Mesenchymal stem cell (in vitro differentiated cells and primary cell): Measurements from ENCODE around the gene ZDHHC9. TPM values are rescaled to one million over a fixed set of nuclear protein-coding genes. Genes with fewer than 3 reads are reported as not detected.
A peak's percentile ranks its signal among the peaks of the same experiment; 100 is the strongest.

Experiments
- DNase-seq: peaks from one replicate; pipeline ENCODE4 v3.0.0-alpha.2; 2013
- H2AFZ ChIP-seq: one replicate; pipeline ENCODE4 v1.6.1; 2013; ENCODE audit warnings: low read depth, mild to moderate bottlenecking, control low read depth, inconsistent platforms, low read length, moderate library complexity
- H2AK5ac ChIP-seq: 2 replicates; pipeline ENCODE4 v1.6.1; 2013; ENCODE audit warnings: low read length, moderate library complexity, mild to moderate bottlenecking, inconsistent platforms; ENCODE audit not compliant: severe bottlenecking
- H2BK120ac ChIP-seq: one replicate; pipeline ENCODE4 v1.6.1; 2013; ENCODE audit warnings: low read depth, mild to moderate bottlenecking, inconsistent platforms, low read length, moderate library complexity
- H2BK12ac ChIP-seq, 2 experiments: one replicate each; pipeline ENCODE4 v1.6.1; 2013; ENCODE audit warnings: inconsistent platforms in 2 of 2, low read length in 2 of 2, mild to moderate bottlenecking in 2 of 2, moderate library complexity in 2 of 2, control low read depth in 1 of 2
- H2BK15ac ChIP-seq: one replicate; pipeline ENCODE4 v1.6.1; 2013; ENCODE audit warnings: mild to moderate bottlenecking, low read depth, inconsistent platforms; ENCODE audit not compliant: poor library complexity, severe bottlenecking
- H2BK5ac ChIP-seq: 2 replicates; pipeline ENCODE4 v1.6.1; 2013; ENCODE audit warnings: low read depth, mild to moderate bottlenecking, low read length, control low read depth, inconsistent platforms; ENCODE audit not compliant: poor library complexity, severe bottlenecking
- H3K14ac ChIP-seq, 2 experiments: one replicate each; pipeline ENCODE4 v1.6.1; 2013; ENCODE audit warnings: inconsistent platforms in 2 of 2, low read length in 2 of 2, control low read depth in 1 of 2, mild to moderate bottlenecking in 1 of 2, moderate library complexity in 1 of 2
- H3K18ac ChIP-seq, 2 experiments: one replicate each; pipeline ENCODE4 v1.6.1; 2013; ENCODE audit warnings: inconsistent platforms in 2 of 2, low read length in 2 of 2, control low read depth in 1 of 2, low read depth in 1 of 2, mild to moderate bottlenecking in 1 of 2
- H3K23ac ChIP-seq, 2 experiments: one replicate each; pipeline ENCODE4 v1.6.1; 2013; ENCODE audit warnings: inconsistent platforms in 2 of 2, low read length in 2 of 2, mild to moderate bottlenecking in 2 of 2, moderate library complexity in 2 of 2, control low read depth in 1 of 2
- H3K27ac ChIP-seq: 2 replicates; pipeline ENCODE4 v1.5.1; 2013; ENCODE audit warnings: mild to moderate bottlenecking, moderate library complexity, low read length, control low read depth, inconsistent platforms; ENCODE audit not compliant: poor library complexity, severe bottlenecking
- H3K27me3 ChIP-seq, 2 experiments: 2 replicates each; pipeline versions ENCODE4 v1.6.1 to v1.7.0; 2013; ENCODE audit warnings: low read length in 2 of 2, mild to moderate bottlenecking in 2 of 2, moderate library complexity in 2 of 2, control low read depth in 1 of 2, inconsistent platforms in 1 of 2; ENCODE audit not compliant: control insufficient read depth in 1 of 2, insufficient read depth in 1 of 2
- H3K36me3 ChIP-seq, 2 experiments: 2 replicates each; pipeline versions ENCODE4 v1.6.1 to v1.7.0; 2013; ENCODE audit warnings: low read length in 2 of 2, control low read depth in 1 of 2, inconsistent platforms in 1 of 2, low read depth in 1 of 2, mild to moderate bottlenecking in 1 of 2; ENCODE audit not compliant: insufficient read depth in 2 of 2, control insufficient read depth in 1 of 2
- H3K4ac ChIP-seq, 2 experiments: one replicate each; pipeline ENCODE4 v1.6.1; 2013; ENCODE audit warnings: inconsistent platforms in 2 of 2, low read length in 2 of 2, mild to moderate bottlenecking in 2 of 2, moderate library complexity in 2 of 2, control low read depth in 1 of 2, low read depth in 1 of 2
- H3K4me1 ChIP-seq: 2 replicates; pipeline ENCODE4 v1.6.1; 2013; ENCODE audit warnings: low read depth, low read length, control low read depth; ENCODE audit not compliant: control insufficient read depth, insufficient read depth
- H3K4me2 ChIP-seq: 2 replicates; pipeline ENCODE4 v1.6.1; 2013; ENCODE audit warnings: low read length, mild to moderate bottlenecking, inconsistent platforms; ENCODE audit not compliant: poor library complexity, severe bottlenecking
- H3K4me3 ChIP-seq, 2 experiments: 2 replicates each; pipeline versions ENCODE4 v1.5.1 to v1.7.0; 2013; ENCODE audit warnings: low read length in 2 of 2, mild to moderate bottlenecking in 2 of 2, control low read depth in 1 of 2, low read depth in 1 of 2; ENCODE audit not compliant: insufficient read depth in 1 of 2
- H3K79me1 ChIP-seq: replicated peaks from 2 replicates; pipeline ENCODE4 v1.6.1; 2013; ENCODE audit warnings: mild to moderate bottlenecking, control low read depth, low read length, inconsistent platforms; ENCODE audit not compliant: poor library complexity, severe bottlenecking
- H3K9ac ChIP-seq: 2 replicates; pipeline ENCODE4 v1.7.0; 2013; ENCODE audit warnings: mild to moderate bottlenecking, low read length, moderate library complexity
- H3K9me3 ChIP-seq: 2 replicates; pipeline ENCODE4 v1.7.0; 2013; ENCODE audit warnings: mild to moderate bottlenecking, low read length; ENCODE audit not compliant: control insufficient read depth
- H4K8ac ChIP-seq: one replicate; pipeline ENCODE4 v1.6.1; 2013; ENCODE audit warnings: inconsistent platforms, mild to moderate bottlenecking, low read length, moderate library complexity
- H4K91ac ChIP-seq: one replicate; pipeline ENCODE4 v1.6.1; 2013; ENCODE audit warnings: mild to moderate bottlenecking, low read length, inconsistent platforms
- whole genome bisulfite sequencing: methylation state at CpG from one replicate; pipeline ENCODE4 v1.1.7; 2013; ENCODE audit warnings: mixed read lengths; 5-methylcytosine and 5-hydroxymethylcytosine counted together
- polyA plus RNA-seq, 2 experiments: library from polyadenylated mRNA; stranded (reverse); fragments of 200-250 nt; gene quantifications; one replicate each; pipeline ENCODE4 v1.2.3, GENCODE V29; 2013

The ZDHHC9 gene
- 50.8 TPM for polyA plus RNA-seq (2013, experiment 1 of 2)
- 51.1 TPM for polyA plus RNA-seq (2013, experiment 2 of 2)

DNA sequence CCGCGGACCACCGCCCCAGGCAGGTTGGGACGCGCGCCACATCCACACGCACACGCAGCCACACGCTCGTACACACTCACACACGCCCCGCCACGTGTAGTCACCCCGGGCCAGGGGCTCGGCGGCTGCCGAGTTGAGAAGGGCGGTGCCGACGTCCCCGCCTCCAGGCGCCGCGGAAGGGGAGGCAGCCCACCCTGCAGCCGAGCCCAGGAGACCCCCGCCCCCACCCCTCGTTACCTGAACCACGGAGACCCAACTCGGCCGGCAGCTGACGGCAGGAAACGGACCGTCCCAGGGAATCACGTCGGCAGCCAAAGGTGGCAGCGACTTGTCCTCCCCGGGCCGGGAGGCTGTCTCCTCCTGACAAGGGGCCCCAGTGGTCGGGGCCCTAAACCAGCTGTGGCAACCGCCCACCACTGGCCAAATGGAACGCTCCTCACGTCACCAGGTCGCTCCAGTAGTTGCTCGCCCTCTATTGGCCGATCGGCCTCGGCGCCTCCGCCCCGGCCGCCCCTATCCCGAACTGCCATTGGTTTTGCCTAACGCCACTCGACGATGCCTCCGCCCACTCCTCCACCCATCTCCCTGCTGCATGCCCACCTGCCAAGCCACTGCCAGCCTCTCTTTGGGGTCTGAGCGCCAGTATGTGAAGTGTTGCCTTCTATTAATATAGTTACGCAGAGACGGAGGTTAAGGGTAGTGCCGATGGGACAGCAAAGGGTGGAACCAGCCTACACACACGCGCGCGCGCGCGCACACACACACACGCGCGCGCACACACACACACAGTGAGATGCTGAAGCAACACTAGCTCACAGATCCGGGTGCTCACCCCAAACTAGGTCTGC, at the start of gene ZDHHC9:
ZDHHC9 (minus strand) TSS at position 428 of the 848 bp plus-strand sequence. CDS start 1,941 bp downstream, outside the sequence.
- Histone ChIP-seq H3K9me3 (no peaks in the 10 kb centered on the region), H3K4me2 (peak within 1 kb of the TSS; percentile 80), H2BK12ac (no peak within 1 kb of the TSS), H3K18ac (peak within 1 kb of the TSS in 1 of 2 experiments; percentile 76), H3K9ac (peak within 1 kb of the TSS; percentile 89), H2BK120ac (peak within 1 kb of the TSS; percentile 19), H2AFZ (peak within 1 kb of the TSS; percentile 86), H3K14ac (peak within 1 kb of the TSS in 1 of 2 experiments; percentile 92), H4K91ac (no peak within 1 kb of the TSS), H3K23ac (no peak within 1 kb of the TSS), H3K4ac (no peak within 1 kb of the TSS), H3K36me3 (peaks cover 0 to 16% of the 10 kb centered on the region in 2 experiments), H3K79me1 (peaks cover 7% of the 10 kb centered on the region), H3K27ac (peak within 1 kb of the TSS; percentile 41), H4K8ac (no peak within 1 kb of the TSS), H3K27me3 (peaks cover 9 to 24% of the 10 kb centered on the region in 2 experiments), H2BK15ac (no peak within 1 kb of the TSS), H2AK5ac (no peak within 1 kb of the TSS), H3K4me1 (peaks cover 4% of the 10 kb centered on the region), H3K4me3 (peak within 1 kb of the TSS; percentile 84 to 86), H2BK5ac (no peak within 1 kb of the TSS)
- WGBS: under 1% methylated on average over 39 of the region's 72 CpGs
- DNase-seq: peak; percentile 90

DNA sequence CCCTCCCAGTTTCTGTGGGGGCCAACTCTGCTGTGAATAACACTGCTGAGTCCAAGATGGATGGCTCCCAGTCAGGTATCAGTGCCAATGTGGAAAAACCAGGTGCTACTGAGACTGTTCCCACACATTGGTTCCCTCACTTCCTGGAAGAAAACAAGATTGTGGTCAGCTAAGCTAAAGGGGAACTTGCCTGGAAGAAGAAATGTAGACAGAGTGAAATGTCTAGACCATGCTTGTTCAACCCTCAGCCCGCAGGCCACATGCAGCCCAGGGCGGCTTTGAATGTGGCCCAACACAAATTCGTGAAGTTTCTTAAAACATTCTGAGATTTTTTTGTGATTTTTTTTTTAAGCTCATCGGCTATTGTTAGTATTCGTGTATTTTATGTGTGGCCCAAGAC, 33.7 kb upstream of the ZDHHC9 start:
- 97% methylated on average over 5 of the region's 5 CpGs for WGBS
- Histone ChIP-seq H2BK15ac (no peak overlapping the region), H3K36me3 (no peaks in the 10 kb centered on the region), H2BK12ac (no peak overlapping the region), H3K79me1 (no peaks in the 10 kb centered on the region), H4K91ac (no peak overlapping the region), H3K4me3 (no peak overlapping the region), H3K9me3 (no peaks in the 10 kb centered on the region), H3K23ac (no peak overlapping the region), H3K4ac (no peak overlapping the region), H4K8ac (no peak overlapping the region), H3K18ac (no peak overlapping the region), H2AFZ (no peak overlapping the region), H2AK5ac (no peak overlapping the region), H3K27ac (no peak overlapping the region), H2BK120ac (no peak overlapping the region), H3K4me2 (no peak overlapping the region), H2BK5ac (no peak overlapping the region), H3K27me3 (peaks cover 0 to 15% of the 10 kb centered on the region in 2 experiments), H3K4me1 (peaks cover 3% of the 10 kb centered on the region), H3K9ac (no peak overlapping the region), H3K14ac (no peak overlapping the region)
- no peak for DNase-seq

DNA sequence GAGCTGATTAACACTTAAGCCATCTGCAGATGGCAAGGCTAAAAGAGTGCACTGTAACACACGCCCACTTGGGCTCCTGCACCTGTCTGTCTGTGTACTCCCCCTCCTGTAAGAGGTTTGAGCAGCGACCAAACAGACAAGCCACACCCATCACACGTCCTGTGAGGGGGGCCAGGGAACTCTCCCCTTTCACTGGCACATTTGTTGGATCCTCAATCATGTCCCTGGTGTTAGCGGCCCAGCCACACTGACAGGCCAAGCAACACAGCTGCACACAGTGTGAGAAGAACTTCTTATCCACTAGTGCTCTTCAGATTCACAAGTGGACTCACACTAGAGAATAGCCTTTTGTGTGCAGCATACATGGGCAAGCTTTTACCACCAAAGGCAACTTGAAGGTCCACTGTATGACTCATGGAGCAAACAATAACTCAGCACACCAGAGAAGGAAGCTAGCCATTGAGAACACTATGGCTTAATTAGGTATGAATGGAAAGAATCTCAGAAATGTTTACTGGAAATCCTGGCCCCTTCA, 33.2 kb upstream of the ZDHHC9 start:
- Histone ChIP-seq H2BK120ac (no peak overlapping the region), H3K79me1 (no peaks in the 10 kb centered on the region), H3K4me2 (no peak overlapping the region), H3K4ac (no peak overlapping the region), H2BK15ac (no peak overlapping the region), H2BK12ac (no peak overlapping the region), H3K36me3 (no peaks in the 10 kb centered on the region), H3K9me3 (no peaks in the 10 kb centered on the region), H3K14ac (no peak overlapping the region), H4K8ac (no peak overlapping the region), H2BK5ac (no peak overlapping the region), H3K23ac (no peak overlapping the region), H3K4me1 (peaks cover 3% of the 10 kb centered on the region), H4K91ac (no peak overlapping the region), H3K27ac (no peak overlapping the region), H3K9ac (no peak overlapping the region), H3K4me3 (no peak overlapping the region), H3K18ac (no peak overlapping the region), H2AK5ac (no peak overlapping the region), H2AFZ (no peak overlapping the region), H3K27me3 (peaks cover 2 to 19% of the 10 kb centered on the region in 2 experiments)
- WGBS: 56% methylated on average over 4 of the region's 4 CpGs
- peak; percentile 52 for DNase-seq

DNA sequence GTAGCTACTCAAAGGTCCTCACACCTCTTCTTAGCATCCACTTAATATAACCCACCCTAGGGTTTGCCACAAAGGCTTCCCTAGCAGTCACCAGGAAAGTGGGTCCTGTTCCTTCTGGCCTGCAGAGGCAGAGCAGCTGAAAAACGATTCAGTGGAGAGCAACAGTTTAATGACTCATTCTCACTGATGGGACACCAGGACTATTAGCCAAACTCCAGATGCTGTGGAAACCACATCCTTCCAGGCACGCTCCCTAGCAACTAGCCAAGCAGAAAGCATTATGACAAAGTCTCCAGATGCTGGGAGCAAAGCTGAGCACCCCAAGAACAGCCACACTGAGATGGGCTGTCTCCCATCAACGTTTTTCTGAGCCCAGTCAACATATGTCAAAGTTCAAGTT, 32.0 kb upstream of the ZDHHC9 start:
- Histone ChIP-seq H2AFZ (no peak overlapping the region), H3K27me3 (peaks cover 10 to 23% of the 10 kb centered on the region in 2 experiments), H3K14ac (no peak overlapping the region), H3K4ac (no peak overlapping the region), H2BK12ac (no peak overlapping the region), H3K4me2 (no peak overlapping the region), H2BK120ac (no peak overlapping the region), H3K27ac (no peak overlapping the region), H4K8ac (no peak overlapping the region), H3K18ac (no peak overlapping the region), H2AK5ac (no peak overlapping the region), H3K4me1 (peaks cover 3% of the 10 kb centered on the region), H3K9ac (no peak overlapping the region), H3K79me1 (no peaks in the 10 kb centered on the region), H2BK15ac (no peak overlapping the region), H3K23ac (no peak overlapping the region), H2BK5ac (no peak overlapping the region), H3K4me3 (no peak overlapping the region), H4K91ac (no peak overlapping the region), H3K36me3 (no peaks in the 10 kb centered on the region), H3K9me3 (no peaks in the 10 kb centered on the region)
- 23% methylated on average over 3 of the region's 3 CpGs for WGBS
- DNase-seq: peak; percentile 77
